HG02973 (cell line): ENCODE data around the gene ATP6AP1.

ENCODE experiments used
- ATAC-seq: cut with Tn5 transposase; IDR thresholded peaks from one replicate; pipeline ENCODE4 v1.9.1; 2021; ENCODE audit warnings: moderate library complexity; ENCODE audit not compliant: unreplicated experiment

The ATP6AP1 gene

DNA sequence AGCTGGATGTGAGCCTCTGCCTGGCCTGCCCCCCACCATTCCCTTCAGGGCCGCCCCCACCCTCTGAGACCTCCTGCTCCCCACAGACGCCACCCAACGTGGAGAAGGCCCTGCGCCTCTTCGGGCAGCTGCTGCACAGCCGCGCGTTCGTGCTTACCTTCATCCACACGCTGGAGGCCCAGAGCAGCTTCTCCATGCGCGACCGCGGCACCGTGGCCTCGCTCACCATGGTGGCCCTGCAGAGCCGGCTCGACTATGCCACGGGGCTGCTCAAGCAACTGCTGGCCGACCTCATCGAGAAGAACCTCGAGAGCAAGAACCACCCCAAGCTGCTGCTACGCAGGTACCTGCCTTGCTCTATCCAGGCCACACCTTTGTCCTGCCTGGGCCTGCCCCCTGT lies 39.7 kb downstream of the ATP6AP1 start:
- ATAC-seq = no peak

DNA sequence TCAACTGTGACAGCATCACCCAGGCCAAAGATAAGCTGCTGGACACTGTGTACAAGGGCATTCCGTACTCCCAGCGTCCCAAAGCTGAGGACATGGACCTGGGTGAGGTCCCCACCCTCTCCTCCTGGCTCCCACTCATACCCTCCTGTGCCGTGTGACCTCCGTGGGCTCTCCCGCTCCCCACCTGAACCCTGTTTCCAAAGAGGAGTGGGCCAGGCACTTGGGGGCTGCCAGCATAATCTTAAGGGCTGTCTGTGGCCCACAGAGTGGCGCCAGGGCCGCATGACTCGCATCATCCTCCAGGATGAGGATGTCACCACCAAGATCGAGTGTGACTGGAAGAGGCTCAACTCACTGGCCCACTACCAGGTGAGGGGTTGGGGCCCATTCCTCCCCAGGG lies 40.6 kb downstream of the ATP6AP1 start:
- ATAC-seq = no peak

DNA sequence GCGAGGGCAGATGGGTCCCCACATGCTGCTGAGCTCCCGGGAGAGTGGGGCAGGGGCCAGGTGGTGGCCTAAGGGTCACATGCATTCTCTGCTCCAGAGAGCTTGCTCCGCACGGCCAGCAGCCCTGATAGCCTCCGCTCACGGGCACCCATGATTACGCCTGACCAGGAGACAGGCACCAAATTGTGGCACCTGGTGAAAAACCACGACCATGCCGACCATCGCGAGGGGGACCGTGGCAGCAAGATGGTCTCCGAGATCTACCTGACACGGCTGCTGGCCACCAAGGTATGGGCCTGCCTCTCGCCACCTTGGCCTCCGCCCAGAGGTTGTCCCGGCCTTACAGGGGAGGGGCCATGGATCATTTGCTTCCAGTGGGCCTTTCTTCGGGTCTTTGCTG lies 41.4 kb downstream of the ATP6AP1 start:
- ATAC-seq = no peak

DNA sequence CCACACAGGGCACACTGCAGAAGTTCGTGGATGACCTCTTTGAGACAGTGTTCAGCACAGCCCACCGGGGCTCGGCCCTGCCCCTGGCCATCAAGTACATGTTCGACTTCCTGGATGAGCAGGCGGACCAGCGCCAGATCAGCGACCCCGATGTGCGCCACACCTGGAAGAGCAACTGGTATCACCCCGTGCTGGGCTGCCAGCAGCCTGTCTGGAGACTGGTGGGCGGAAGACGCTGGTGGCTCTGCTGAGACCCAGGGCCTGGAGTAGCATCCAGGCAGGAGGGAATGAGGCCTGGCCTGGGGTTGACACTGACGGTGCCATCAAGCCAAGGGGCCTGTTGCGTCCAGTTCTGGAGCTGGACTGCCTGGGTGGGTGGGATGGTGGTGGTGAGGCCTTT lies 42.0 kb downstream of the ATP6AP1 start:
- ATAC-seq = no peak

DNA sequence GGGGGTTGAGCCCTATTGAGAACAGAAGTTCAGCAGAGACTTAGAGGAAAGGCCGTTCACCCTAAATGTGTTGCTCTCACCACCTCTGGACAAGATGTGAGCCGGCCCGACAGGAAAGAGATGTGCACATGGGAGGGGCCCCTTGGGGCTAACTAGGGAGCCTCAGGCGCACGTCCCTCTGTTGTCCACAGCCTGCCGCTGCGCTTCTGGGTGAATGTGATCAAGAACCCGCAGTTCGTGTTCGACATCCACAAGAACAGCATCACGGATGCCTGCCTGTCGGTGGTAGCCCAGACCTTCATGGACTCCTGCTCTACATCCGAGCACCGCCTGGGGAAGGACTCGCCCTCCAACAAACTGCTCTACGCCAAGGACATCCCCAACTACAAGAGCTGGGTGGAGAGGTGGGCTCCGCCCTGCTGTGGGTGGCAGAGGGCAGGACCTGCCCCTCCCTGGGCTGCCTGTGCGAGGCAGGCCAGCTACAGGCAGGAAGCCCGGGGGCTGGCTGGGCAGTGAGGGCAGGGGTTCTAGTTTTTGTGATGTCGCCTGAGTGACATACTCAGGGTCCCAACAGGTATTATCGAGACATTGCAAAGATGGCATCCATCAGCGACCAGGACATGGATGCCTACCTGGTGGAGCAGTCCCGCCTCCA lies 42.6 kb downstream of the ATP6AP1 start:
- ATAC-seq = no peak

DNA sequence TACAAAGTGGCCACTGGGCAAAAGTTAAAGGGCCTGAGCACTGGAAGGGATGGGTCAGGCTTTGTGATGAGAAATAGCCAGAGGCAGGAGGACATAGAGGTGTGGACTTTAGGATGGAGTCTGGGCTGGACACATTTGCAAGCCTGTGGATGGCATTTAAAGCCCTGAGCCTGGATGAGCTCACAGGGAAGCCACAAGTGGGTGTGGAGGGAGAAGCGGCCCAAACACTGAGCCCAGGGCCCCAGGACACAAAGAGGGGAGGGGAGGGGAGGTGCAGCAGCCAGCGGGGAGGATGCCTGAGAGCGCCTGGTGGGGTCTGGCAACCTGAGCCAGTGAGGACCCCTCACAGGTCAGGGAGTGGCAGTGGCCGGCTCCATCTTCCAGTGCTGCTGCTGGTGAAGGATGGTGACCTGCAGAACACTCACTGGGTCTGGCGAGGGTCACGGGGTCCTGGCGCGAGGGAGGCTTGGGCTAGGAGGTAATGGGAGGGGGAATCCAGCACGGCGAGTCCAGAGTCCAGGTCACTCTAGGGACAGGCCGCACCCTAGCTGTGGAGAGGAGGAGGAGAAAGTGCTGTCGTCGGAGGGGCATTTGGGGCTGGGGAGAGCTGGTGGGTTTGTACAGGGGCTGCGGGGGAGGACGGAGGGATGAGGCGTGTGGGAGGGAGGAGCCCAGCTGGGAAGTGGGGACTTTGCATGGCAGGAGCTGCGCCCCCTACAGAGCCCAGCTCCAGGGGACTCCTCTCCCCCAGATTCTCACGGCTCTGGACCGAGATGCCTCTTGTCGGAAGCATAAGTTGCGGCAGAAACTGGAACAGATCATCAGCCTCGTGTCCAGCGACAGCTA lies 43.6 kb downstream of the ATP6AP1 start:
- ATAC-seq = no peak

DNA sequence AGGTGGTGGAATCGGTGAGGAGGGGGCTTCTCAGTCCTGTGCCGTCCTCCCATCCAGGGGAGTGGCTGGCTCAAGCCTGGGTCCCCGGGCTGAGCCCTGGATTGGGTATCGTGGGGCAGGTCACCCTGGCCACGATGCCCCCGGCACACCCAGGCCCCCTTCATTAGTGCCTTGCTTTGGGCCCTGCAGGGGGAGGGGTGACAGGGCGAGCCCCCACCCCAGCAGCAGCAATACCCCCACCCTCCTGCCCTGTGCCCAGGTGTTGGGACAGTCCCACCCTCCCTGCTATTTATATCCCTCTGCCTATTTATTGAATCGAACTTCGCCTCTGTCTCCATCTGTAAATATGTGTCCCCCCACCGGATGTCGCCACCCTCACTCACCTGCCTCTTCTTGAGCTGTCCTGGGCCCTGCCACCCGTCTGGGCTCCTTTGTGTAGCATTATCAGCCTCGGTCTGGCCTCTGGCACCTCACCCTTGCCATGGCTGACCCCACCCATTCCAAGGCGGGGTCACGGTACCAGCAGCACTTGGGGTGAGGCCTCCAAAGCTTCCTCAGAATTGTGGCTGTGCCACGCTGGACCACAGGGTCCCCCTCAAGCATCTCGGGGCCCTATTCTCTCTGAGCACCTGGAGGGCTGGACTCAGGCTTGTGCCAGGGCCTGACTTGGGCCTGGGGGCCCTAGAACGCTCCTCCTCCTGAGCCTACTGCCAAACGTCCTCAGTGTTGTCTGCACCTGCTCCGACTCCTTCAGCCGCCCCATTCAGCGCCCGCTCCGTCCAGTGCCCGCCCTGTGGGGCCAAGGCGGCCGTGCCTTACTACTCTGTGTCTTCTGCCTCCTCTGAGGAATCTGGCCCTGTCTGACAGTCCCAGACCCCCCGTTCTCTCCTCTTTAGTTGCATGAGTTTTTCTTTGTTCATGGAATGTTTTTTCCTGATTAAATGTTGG lies 44.5 kb downstream of the ATP6AP1 start:
- ATAC-seq = no peak

DNA sequence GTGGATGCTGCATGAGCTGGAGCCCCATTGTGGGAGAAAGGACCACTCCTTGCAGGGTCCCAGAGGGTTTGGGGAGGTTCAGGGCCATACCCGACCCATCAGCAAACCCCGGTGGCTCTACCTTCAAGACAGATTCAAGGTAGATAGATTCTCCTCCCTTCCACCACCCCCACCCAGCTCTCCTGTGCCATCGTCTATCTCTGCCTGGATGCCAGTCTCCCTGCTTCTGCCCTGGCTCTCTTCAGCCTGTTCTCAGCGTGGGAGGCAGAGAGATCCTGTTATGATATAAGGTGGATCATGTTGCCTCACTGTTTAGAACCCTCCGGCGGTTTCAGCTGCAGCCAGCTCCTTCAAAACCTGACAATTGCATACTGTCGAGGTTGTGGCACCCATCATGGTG lies 45.2 kb downstream of the ATP6AP1 start:
- no peak for ATAC-seq

DNA sequence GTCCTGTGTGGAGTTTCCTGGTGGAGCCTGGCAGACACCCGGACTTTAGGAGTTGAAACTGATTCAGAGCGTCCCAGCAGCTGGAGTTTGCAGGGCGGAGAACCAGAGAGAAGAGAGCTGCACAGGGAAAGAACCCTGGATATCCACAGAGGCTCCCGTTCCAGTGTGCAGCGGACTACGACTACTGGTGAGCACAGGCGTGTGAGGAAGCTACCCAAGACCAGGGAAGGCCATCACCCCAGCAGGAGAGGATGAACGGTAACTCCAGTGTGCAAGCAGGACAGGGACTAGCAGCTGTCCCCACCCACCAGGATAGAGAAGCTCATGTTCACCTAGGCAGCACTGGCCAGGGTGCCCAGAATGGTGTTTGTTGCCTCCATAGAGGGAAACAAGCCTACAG lies 48.3 kb downstream of the ATP6AP1 start:
- ATAC-seq = no peak

DNA sequence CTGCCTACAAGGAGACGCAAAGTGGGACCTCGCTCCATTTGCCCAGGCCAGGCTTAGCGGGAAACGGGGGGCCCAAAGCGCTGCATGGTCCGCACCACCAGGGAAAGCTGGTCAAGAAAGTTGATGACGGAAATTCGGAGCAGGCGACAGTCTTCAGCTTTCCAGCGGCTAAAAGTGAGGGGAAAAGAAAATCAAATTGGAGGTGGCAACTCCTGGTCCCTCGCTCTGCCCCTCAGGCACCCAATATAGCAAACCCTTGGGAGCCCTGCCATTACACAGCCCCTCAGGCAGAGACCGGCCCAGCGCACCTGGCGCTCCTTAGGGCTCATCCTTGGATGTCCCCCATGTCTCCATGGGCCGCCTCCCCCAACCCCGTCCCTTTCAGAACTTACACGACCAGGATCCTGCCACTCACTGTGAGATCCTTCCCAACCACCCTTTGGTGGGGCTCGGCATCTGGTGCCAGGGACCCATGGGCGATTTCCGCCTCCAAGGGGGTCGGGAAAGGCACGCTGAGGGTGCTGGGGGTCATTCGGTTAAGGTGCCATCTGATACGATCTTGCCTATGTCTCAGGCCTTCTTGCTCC lies 49.5 kb downstream of the ATP6AP1 start:
- ATAC-seq = no peak

DNA sequence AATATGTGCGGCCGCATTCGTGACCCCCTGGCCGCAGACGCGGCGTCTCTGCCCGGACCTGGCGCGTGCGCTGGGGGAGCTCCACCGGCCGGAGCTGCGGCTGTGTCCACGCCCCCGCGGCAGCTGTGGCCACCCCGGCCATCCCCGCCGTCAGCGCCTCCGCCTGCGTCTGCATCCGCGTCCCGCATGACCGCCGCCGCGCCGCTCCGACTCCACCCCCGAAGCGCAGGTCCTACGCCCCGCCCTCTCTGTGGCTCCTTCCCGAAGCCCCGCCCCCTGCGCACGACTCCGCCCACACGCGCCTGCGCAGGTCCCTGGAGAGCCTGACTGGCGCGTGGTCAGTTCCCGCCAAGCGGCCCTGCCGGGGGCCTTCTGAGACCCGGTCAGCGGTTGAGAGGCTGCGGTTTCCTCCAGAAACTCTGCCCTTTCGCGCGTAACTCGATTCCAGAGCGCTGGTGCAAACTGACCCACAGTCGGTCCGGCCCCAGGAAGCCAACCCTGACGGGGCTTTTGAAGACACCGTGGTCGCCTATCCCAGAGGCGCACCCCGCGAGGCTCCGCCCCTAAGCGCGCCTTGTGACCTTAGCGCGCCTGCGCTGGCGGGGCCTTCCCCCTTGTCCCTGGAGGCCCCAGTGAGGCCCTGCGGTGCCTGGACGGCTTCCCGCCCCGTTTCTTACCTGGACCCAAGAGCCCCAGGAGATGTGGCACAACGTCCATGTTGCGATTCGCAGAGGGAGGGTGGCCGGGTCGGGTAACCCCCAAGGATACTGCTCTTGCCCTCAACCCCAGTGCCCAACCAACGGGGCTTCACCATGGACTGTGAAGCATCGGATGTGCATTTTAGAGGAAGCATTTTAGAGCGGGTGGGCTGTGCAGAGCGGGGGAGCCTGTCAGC lies 50.5 kb downstream of the ATP6AP1 start, which contains the start of gene LAGE3:
TSS of gene LAGE3 (minus strand) at position 554 of the 895 bp plus-strand sequence. CDS start at position 188, 366 bp downstream.
- peak; percentile 81 for ATAC-seq

DNA sequence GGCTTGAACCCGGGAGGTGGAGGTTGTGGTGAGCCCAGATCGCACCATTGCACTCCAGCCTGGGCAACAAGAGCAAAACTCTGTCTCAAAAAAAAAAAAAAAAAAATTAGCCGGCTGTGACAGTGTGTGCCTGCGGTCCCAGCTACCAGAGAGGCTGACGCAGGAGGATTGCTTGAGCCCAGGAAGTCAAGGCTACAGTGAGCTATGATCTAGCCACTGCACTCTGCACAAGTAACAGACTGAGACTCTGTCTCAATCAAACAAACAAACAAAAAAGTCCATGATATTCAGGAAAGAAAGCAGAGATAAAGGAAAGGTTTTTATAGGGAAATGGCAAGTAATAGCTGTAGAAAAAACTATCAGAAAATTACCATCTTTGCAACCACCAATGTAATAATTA lies 52.7 kb downstream of the ATP6AP1 start:
- no peak for ATAC-seq

DNA sequence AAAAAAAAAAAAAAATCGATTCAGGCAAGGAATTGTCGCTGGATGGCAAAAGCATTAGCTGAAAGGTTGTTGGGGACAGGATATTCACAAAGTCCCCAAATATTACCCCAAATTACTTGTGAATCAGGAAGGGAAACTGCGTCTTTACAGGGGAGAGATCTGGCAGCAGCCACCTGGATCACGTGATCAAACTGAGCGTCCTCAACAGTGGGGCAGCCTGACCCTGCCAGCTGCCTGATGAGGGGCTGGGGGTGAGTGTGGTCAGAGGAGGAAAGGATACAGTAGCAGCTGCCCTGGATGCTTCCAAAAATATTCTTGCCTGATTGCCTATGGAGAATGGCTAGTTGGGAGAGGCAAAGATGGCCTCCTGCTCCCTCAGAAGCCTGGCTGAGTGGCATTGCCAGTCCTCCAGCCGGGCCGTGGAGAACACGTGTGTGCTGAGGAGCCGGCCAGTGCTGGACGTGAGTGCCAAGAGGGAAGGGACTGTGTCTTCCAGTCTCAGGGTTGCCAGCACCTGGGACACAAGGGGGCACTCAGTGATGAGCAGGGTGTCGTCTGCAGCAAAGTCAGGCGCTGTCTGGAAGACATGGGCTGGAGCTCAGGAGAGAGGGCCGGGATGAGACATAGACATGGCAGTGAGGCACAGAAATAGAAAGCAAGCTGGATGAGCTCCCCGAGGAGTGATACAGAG lies 53.6 kb downstream of the ATP6AP1 start:
- no peak for ATAC-seq

DNA sequence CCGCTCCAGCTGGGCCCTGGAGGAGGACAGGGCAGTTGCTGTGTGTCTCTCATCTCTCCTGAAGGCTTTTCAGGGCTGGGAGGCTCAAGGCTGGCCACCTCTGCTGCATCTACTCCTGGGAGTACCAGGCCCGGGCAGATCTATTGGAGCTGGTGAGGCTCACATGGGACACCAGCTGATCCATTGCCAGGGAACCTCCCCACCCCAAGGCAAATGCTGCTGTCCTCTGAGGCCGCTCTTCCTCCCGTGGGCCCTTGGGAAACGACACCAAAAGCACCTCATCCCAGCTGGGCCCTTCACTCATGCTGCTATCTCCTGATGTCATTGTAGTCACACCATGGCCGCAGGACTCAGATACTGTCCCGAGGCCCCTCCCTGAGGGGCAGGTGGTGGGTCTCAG lies 54.3 kb downstream of the ATP6AP1 start:
- no peak for ATAC-seq

DNA sequence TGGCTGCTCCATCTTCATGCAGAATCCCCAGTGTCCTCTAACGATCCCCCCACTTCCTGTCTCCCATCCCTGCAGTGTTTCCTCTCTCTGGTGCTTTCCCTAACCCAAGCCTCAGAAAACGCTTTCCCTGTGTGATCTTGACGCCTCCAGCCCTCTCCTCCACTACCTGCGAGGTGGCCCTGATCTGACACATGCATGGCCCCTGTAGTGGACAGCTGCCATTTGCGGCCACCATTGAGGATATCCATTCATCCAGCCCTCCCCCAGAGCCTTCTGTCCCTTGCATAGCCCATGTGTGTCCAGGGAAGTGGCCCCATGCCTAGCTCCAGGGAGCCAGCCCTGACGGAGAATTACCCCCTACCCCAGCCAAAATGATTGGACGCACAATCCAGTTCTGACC lies 54.8 kb downstream of the ATP6AP1 start:
- no peak for ATAC-seq

DNA sequence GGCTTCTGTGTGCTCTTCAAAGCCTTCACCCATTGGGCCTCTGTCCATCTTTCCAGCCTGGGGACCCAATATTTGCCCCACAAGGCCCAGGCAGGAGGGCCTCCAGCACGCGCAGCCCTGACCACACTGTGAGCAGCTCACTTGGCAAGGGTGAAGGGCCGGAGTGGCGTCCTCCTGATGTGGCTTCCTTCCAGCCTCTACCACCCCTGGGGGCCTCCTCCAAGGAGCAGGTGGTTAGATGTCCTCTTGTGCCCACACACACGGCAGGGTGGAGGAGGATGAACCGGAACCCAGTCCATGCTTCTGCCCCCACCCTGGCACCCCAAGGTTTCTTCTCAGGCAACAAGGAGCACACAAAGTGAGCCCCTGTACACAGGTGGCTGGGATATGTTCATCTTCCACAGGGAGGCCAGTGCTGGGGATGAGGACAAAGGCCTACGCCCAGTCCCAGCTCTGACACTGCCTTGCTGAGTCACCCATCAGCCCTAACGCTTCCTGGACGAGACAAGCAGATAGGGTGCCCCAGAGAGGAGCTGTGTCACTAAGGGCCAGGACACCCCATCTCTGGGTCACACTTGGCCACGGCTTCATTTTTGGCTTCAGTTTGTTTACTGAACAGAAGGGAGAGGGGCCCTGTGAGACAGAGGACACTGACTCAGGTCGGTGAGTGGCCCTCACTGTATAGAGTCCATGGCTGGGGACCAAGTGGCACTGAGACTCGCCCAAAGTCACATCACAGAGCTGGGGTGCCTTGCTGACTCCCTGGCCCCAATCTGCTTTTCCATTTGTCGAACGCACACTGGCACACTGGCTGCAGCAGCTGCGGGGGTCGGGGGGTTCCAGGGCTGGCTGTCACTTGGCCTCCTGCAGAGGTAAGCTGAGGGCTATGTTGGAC lies 56.0 kb downstream of the ATP6AP1 start:
- no peak for ATAC-seq

DNA sequence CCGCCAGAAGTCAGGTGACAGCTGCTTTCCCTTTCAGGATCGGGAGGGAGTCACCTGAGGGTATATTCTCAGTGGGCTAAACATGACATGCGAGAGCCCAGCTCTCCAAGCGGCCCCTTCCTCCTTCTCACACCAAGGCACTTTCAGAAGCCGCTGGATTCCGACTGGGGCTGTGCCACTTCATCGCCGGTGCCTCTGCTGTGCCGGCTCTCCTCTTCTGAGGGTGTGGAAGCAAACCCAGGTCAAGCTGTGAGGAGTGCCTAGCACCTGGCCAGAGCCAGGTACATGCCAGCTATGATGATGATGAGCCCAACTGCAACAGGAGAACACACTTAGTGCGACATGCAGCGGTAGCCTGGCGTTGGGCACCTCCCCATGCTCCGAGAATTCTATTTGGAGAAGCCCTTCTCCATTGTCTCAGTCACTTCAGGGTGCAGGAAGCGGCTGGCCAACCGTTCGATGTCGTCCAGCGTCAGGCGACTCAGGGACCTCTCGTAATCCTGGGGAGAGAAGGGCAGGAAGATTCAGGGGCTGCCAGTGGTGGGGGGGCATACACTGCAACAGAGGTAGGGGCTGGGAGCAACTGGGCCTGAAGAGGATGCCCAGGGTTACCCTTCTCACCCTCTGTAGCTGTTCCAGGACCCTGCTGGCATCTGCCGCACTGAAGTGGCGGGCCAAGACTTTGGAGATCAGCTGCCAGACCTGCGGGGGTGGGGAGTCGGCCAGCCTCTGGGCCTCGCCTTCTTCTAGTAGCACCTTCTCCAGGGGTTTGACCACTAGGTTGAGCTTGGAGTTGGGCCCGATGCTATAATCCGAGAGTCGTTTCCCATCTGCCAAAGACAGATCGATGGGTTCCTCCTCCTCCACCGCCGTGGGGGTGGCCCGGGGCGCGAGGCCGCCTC lies 56.9 kb downstream of the ATP6AP1 start:
- ATAC-seq = no peak
